Middle frontal gyrus (tissue), 1 donor: ENCODE results near the gene ADA.
"Not testable (repeated sequence)": the region's sequence is repeated elsewhere in the genome, so short reads cannot be mapped to it uniquely, and the experiment has no call there.

Experiments used
- DNase-seq: peaks from one replicate; pipeline ENCODE4 v3.0.0-alpha.2; 2015; ENCODE audit warnings: low spot score; ENCODE audit errors: extremely low spot score

ADA gene

GRCh38 chr20:44601236-44601671 is 50.2 kb downstream of the ADA start:
- no peak for DNase-seq

- DNase-seq = no peak
Observed at GRCh38 chr20:44600758-44601201, 50.7 kb downstream of the ADA start.

- no peak for DNase-seq
Observed at GRCh38 chr20:44600301-44600700, 51.2 kb downstream of the ADA start.

GRCh38 chr20:44599715-44600114 is 51.8 kb downstream of the ADA start:
- no peak for DNase-seq

- no peak for DNase-seq
Observed at GRCh38 chr20:44598423-44599305, 52.8 kb downstream of the ADA start.

GRCh38 chr20:44597930-44598329 is 53.6 kb downstream of the ADA start:
- no peak for DNase-seq

- no peak for DNase-seq
Observed at GRCh38 chr20:44597516-44597915, 54.0 kb downstream of the ADA start.

- DNase-seq = no peak
Observed at GRCh38 chr20:44596876-44597275, 54.6 kb downstream of the ADA start.

- DNase-seq = no peak
Observed at GRCh38 chr20:44596010-44596409, 55.5 kb downstream of the ADA start.

GRCh38 chr20:44594730-44595129 is 56.8 kb downstream of the ADA start:
- DNase-seq = no peak

- DNase-seq = no peak
Observed at GRCh38 chr20:44593751-44594150, 57.7 kb downstream of the ADA start.

- DNase-seq = no peak
Observed at GRCh38 chr20:44592366-44592765, 59.1 kb downstream of the ADA start.

- no peak for DNase-seq
Observed at GRCh38 chr20:44590980-44591778, 60.3 kb downstream of the ADA start.

- DNase-seq = no peak
Observed at GRCh38 chr20:44589537-44589936, 62.0 kb downstream of the ADA start.

GRCh38 chr20:44588321-44588720 is 63.2 kb downstream of the ADA start:
- not testable (repeated sequence) for DNase-seq

GRCh38 chr20:44587035-44587980 is 64.2 kb downstream of the ADA start:
- DNase-seq = no peak

GRCh38 chr20:44586289-44586911 is 65.1 kb downstream of the ADA start:
- no peak for DNase-seq

- DNase-seq = no peak
Observed at GRCh38 chr20:44585057-44585963, 66.2 kb downstream of the ADA start.

- no peak for DNase-seq
Observed at GRCh38 chr20:44584162-44584561, 67.3 kb downstream of the ADA start.

- no peak for DNase-seq
Observed at GRCh38 chr20:44583157-44583556, 68.3 kb downstream of the ADA start.
